Neutrophil (primary cell): ENCODE measurements around the gene RDH5.

Source experiments
- H3K27ac ChIP-seq: fragments of 200-600 bp; sonication (generic); 2 replicates; pipeline ENCODE4 v1.5.1; 2016; ENCODE audit warnings: mild to moderate bottlenecking, moderate library complexity
- H3K27me3 ChIP-seq: fragments of 200-600 bp; sonication (generic); 2 replicates; pipeline ENCODE4 v1.6.0; 2016; ENCODE audit warnings: mild to moderate bottlenecking
- H3K36me3 ChIP-seq: fragments of 200-600 bp; sonication (generic); 2 replicates; pipeline ENCODE4 v1.5.1; 2017
- H3K4me1 ChIP-seq, 2 experiments: fragments of 200-600 bp in 1 of 2; sonication (generic) in 1 of 2; 1 replicate in 1 of 2; 2 replicates in 1 of 2; pipeline versions ENCODE4 v1.5.1 to v1.6.1; 2013 to 2016; ENCODE audit warnings: low read depth in 1 of 2, low read length in 1 of 2, mild to moderate bottlenecking in 1 of 2, moderate library complexity in 1 of 2; ENCODE audit not compliant: control insufficient read depth in 1 of 2, insufficient read depth in 1 of 2
- H3K4me3 ChIP-seq, 2 experiments: fragments of 200-600 bp in 1 of 2; sonication (generic) in 1 of 2; 1 replicate in 1 of 2; 2 replicates in 1 of 2; pipeline ENCODE4 v1.5.1; 2013 to 2016; ENCODE audit warnings: low read depth in 1 of 2, low read length in 1 of 2, mild to moderate bottlenecking in 1 of 2, moderate library complexity in 1 of 2
- H3K9me3 ChIP-seq: fragments of 200-600 bp; sonication (generic); 2 replicates; pipeline ENCODE4 v1.5.1; 2016
- TF ChIP-seq, protein P1 (sequence below): fragments of 200-600 bp; sonication (generic); IDR thresholded peaks from 2 replicates; pipeline ENCODE4 v1.5.1; 2016; ENCODE audit warnings: antibody characterized with exemption

Gene RDH5

DNA sequence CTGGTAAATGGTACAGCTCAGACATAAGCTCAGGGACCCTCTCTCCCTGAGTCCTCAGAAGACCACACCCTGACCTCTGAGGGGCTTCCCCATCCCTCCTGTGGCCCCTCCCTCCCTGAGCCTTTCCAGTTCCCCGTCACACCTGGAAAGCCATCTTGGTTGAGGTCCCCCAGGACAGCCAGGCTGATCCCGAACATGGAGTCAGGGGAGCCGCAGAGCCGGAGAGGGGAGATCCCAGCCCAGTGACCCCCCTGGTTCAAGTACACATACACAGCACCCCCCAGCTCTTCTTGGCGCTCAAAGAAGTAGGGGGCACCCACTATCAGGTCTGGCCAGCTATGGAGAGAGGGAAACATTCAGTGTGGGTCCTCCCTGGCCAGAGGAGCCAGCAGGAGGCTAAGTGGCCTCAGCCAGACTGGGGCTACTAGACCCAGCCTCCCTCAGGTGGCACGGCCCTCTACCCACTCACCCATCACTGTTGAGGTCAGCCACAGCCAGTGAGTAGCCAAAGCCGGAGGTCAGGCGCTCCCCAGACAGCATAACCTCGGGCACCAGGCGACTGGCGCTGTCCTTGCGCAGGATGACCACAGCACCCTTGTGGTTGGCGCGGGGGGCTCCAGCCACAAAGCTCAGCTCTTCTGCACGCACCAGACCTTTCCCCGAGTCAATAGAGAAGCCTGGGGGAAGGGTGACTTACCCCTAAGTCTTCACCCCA lies 21.8 kb upstream of the RDH5 start:
- no peak overlapping the region for H3K4me3 ChIP-seq
- H3K4me1 ChIP-seq, result no peaks in the 10 kb centered on the region
- no peaks in the 10 kb centered on the region for H3K27me3 ChIP-seq
- H3K36me3 ChIP-seq, result no peaks in the 10 kb centered on the region
- no peaks in the 10 kb centered on the region for H3K9me3 ChIP-seq
- H3K27ac ChIP-seq, result no peak overlapping the region
- TF ChIP-seq, protein P1, sequence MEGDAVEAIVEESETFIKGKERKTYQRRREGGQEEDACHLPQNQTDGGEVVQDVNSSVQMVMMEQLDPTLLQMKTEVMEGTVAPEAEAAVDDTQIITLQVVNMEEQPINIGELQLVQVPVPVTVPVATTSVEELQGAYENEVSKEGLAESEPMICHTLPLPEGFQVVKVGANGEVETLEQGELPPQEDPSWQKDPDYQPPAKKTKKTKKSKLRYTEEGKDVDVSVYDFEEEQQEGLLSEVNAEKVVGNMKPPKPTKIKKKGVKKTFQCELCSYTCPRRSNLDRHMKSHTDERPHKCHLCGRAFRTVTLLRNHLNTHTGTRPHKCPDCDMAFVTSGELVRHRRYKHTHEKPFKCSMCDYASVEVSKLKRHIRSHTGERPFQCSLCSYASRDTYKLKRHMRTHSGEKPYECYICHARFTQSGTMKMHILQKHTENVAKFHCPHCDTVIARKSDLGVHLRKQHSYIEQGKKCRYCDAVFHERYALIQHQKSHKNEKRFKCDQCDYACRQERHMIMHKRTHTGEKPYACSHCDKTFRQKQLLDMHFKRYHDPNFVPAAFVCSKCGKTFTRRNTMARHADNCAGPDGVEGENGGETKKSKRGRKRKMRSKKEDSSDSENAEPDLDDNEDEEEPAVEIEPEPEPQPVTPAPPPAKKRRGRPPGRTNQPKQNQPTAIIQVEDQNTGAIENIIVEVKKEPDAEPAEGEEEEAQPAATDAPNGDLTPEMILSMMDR, result no peak

DNA sequence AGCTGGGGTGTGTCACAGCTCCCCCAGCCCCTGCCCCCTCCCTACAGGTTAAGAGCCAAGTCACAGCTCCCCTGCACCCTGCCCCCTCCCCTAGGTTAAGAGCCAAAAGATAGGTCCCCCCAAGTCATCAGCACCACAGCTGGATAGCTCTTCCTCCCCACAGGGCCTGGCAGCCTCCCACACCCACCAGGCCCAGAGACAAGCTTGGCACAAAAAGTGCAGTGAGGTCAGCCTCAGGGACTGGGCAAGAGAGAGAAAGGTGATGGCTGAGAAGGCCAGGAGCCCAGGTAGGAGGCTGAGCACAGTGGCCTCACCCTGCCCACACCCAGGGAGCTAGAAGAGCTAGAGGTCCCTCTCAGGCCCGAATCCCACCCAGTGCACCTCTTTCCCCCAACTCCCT lies 21.2 kb upstream of the RDH5 start:
- Histone ChIP-seq H3K36me3 (no peaks in the 10 kb centered on the region), H3K27ac (no peak overlapping the region), H3K27me3 (no peaks in the 10 kb centered on the region), H3K4me1 (no peaks in the 10 kb centered on the region), H3K4me3 (no peak overlapping the region), H3K9me3 (no peaks in the 10 kb centered on the region)
- TF ChIP-seq, protein P1, result no peak

DNA sequence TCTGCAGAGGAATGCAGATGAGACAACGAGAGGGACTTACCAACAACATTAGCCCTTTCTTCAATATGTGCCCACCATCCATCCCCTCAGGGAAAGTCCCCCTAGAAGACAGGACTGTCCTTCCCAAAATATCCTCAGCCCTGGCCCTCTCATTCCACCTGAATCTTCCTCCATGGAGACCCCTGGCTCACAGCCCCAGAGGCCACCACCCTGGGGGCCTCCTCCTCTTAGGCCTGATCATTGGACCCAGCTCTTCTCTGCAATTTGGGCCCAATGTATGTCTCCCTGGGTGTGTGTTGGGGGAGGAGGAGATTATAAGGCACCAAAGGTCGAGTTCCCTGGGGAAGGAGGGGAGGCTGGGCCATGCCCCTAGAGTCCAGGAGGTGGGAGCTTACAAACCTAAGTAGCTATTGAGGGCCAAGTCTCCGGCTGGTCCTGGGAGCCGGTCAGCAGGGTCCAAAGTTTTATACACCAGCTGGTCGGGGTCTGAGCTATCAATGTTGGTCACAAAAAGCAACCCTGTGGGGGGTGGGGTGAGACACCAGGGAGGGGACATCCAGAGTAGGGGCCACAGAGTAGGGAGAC lies 20.6 kb upstream of the RDH5 start:
- no peaks in the 10 kb centered on the region for H3K27me3 ChIP-seq
- no peak overlapping the region for H3K4me3 ChIP-seq
- no peaks in the 10 kb centered on the region for H3K36me3 ChIP-seq
- no peaks in the 10 kb centered on the region for H3K9me3 ChIP-seq
- H3K4me1 ChIP-seq, result no peaks in the 10 kb centered on the region
- no peak overlapping the region for H3K27ac ChIP-seq
- TF ChIP-seq, protein P1, result no peak

DNA sequence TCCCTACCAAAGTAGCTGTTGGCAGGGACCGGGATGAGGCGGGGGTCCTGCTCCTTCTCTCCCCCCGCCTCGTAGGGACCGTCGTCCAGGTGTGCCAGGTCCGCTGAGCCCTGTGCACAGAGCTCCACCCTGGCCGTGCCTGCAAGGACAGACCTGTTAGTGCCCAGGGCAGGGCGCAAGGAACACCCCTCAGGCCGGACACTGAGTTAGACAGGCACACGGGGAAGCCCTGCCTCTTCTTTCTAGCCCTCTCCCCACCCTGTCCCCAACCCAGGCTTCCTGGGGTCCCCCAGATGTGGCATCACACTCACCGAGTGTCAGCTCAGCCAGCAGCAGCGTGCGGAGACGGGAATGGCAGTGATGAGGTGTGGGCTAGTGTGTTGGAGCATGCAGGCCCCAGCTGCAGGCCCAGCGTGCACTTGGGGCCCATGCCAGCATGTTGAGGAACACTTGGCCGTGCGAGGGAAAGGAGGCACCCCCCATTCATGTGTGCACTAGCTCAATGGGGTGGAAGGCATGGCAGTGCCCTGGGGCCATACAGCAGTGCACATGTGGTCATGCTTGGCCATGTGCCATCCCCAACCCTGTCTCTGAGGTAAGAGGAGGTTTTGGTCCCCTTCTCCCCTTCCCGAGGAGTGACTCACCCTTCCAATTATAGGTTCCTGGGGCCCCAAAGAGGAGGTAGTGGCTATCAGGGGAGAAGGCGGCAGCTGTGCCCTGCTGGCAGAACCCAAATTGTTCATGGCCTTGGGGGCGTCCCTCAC lies 19.8 kb upstream of the RDH5 start:
- Histone ChIP-seq H3K4me3 (no peak overlapping the region), H3K27me3 (no peaks in the 10 kb centered on the region)

DNA sequence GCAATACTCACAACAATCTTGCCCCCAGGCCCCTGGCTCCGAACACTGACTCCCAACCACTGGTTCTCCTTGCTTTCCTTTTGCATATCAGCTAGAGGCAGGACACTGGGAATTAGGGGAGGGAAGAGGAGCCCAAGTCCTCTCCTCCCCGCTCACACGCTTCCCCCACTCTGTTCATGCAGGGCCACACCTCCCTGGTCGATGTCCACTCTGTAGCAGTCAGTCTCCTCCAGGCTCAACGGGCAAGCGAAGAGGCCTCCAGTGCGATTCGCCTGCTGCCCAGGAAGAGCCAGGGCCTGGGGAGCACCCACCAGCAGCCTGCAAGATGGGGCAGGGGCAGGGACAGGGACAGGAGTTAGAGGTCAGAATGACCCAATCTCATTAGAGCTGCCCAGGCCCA lies 17.3 kb upstream of the RDH5 start:
- Histone ChIP-seq H3K27ac (no peak overlapping the region), H3K4me1 (peaks cover 6 to 9% of the 10 kb centered on the region in 2 experiments), H3K27me3 (peaks cover 20% of the 10 kb centered on the region), H3K4me3 (no peak overlapping the region), H3K36me3 (no peaks in the 10 kb centered on the region), H3K9me3 (no peaks in the 10 kb centered on the region)
- TF ChIP-seq, protein P1, result no peak

More for the DNA sequence above, 19.8 kb upstream of the RDH5 start:
- Histone ChIP-seq H3K36me3 (no peaks in the 10 kb centered on the region), H3K27ac (no peak overlapping the region), H3K9me3 (no peaks in the 10 kb centered on the region), H3K4me1 (no peaks in the 10 kb centered on the region)
- TF ChIP-seq, protein P1, result no peak
